ENCODE data around the gene RAPGEF1.

RAPGEF1 gene

DNA sequence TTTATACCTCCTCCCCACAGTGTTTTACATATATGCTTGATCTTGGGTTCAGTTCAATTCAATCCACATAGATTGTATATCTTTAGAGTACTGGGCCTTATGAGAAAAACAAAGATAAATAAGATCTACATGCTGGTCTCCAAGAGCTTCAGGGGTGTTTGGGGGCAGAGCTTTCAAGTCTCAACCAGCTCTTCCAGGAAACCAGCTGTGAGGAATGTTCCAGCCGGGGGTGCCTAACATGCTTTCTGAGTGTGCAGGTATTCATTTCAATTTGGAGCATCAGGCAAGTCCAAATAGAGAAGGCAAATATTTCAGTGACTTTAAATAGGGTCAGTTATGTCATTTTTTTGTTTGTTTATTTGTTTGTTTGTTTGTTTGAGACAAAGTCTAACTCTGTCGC is 5.7 kb upstream of the RAPGEF1 start:
- DNase-seq: no peak

DNA sequence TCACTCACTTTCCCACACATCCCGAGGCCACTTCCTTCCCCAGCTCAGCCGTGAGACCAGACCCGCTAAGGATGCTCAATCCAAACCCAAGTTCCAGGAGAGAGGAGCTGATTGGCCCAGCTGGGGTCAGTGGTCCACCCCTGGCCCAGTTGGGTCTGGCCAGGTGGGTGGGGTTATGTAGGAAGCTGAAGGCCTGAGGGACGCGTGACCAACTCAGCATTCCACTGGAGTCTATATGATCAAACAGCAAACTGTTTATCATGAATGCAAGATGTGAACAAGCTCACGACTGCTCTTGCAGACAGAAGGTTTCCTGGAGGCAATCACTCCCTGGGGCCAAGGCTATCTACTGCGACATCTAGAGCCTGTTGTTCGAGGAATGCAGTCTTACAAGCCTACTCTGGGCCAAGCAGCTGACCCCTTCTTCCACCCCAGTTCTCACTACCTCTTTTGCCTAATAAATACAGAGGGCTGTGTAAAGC is 4.9 kb upstream of the RAPGEF1 start:
- no peak for DNase-seq

DNA sequence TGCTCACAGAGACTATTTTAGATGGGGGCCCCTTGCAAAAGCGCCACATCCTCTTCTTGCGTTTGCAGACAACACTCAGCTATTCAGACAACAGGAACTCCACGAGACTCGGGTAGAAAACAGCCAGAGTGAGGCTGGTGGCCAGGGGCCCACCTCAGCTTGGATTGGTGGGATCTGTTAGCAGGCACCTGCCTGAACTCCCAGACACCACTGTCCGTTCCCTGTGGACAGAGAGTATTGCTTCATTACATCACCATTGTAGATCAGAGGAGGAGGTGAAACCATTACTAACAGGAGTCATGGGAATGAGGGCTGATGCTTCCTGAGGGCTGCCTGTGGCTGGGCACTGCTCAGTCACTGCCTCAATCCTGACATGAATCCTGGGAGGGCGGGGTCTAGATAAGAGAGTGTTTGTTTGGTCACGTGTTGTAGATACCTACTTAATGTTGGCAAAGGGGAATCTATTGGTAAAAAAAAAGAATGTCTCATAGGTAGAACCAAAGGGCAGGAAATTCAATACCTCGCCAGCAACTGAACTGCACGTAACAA is 4.4 kb upstream of the RAPGEF1 start:
- DNase-seq: no peak

DNA sequence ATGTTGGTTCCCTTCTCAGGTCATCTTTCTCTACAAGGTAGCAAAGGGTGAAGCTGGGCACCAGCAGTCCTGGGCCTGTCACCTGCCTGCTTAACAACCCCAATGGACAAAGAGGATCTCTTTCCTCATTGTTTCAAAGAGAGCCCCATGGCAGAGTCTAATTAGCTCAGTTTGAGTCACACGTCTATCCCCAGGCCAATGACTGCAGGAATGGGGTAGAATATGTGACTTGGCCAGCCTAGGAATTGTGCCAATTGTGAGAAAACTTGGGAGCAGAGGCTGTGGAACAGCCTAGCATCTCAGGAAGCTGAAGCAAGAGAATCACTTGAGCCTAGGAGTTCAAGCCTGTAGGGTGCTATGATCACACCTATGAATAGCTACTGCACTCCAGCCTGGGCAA is 3.6 kb upstream of the RAPGEF1 start:
- no peak for DNase-seq

DNA sequence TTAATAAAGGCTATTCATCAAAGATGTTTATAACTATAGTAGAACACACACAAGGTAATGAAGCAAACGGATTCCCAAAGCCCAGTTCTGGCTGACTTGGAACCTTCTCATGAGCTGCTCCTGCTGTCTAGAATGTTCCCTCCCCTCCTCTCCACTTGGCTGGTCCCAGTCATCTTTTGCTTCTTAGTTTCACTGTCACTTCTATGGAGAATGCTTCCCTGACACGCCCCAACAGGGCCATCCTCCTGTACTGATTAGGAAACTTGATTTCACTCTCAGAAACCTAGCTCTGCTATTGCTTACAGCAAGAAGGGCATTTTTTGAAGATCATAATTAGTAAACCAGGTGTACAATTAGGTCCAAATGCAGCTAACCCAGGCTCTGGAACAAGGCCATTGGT is 3.2 kb upstream of the RAPGEF1 start:
- DNase-seq: no peak

DNA sequence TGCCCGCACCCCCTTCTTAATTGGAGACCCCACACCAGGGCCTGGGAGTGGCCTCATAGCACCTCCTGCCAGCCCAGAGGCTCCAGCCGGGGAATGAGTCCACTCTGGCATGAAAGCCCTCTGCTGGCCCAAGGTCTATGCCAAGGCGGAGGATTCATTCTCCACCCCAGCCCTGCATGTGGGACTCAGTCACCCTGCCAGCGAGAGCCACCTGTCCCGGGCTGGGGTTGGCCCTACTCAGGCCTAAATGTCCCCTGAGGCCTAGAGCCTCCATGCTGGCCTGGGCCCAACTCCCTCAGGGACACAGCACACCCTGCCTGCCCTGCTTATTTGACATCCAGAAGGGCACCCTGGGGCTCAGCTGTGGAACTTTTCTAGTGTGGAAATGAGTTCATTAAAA is 1.0 kb upstream of the RAPGEF1 start:
- DNase-seq: no peak

DNA sequence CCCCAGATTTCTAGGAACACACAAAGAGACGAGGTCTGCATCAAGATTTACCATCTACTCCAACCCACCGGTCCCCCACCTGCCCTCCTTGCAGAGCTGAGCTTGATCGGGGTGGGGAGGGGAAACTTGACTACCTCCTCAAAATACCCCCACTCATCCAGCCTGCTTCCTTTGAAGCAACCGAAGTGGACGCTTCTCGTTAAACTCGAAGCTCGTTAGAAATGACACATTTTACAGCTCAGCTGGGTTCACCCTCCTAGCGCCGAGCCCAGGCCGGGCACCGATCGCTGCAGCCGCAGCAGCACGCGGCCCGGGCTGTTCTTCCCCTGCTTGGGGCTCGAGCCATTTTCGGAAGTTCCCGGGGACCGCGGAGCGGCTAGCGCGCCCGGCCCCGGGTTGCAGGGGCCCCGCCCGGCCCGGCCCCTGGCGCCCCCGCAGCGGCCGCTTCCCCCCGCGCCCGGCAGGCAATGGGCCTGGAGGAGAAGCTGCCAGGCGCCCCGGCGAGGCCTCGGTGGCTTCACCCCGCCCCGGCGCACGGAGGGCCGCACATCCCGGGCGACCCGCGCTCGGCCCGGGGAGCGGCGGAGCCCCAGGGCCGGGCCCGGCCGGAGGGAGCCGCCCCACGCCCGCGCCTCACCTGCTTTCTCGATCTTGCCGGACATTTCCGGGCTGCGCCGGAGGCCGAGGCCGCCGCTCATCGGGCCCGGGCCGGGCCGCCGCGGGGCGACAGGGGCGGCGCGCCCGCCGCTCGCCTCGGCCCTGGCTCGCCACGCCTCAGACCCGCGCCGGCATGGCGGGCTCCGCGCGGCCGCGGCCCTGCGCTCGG is 530 bp downstream of the RAPGEF1 start:
- peak in 1 of 2 experiments; percentile 66 for DNase-seq

DNA sequence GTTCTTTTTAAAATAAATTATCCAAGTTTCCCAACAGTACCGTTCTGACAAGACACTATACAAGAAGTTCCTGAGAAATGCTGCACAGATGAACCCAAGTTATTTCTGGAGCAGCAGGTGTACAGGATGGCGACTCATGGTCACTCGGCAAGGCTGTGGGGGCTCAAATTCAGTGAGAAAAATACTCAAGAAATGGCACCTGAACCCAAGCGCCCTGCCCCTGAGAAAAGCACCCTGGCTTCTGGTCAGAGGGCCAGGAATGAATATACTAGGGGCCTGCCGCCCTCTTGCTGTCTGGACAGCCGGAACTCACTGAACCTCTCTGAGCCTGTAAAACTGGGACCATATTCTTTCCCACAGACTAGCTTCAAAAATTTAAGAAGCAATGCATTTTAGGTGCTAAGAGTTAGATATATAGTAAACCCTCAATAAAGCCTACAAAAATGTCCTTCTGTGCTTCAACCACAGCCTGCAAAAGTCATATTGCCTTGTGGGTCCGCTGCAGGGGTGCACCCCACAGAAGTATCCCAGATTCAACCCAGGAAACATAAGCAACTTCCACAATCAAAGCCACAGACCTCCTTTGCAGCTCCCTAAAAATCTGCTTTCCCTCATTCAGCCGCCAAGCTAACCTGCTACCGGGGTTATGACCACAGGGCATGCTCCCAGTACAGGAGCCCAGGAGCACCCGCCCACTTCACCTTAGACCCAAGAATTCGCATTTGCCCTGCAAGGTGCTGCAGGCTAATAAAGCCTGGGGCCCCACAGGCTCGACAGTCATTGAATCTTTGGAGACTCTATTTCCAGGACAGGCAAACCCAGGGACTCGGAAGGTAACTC is 1.4 kb downstream of the RAPGEF1 start:
- DNase-seq: peak in 1 of 2 experiments; percentile 66

DNA sequence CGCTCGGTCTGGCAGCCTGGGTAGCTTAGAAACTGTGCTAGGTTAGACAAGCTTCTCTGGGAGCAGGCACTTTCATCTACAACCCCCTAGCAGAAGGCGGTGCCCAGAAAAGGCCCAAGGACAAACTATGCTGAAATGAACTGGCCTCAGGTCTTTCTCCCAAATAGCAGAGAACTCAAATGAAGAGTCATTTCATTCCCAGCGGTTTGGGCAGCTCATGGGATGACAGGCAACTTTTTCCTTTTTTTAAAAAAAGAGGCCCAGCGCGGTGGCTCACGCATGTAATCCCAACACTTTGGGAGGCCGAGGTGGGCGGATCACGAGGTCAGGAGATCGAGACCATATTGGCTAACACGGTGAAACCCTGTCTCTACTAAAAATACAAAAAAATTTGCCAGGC is 2.5 kb downstream of the RAPGEF1 start:
- no peak for DNase-seq

DNA sequence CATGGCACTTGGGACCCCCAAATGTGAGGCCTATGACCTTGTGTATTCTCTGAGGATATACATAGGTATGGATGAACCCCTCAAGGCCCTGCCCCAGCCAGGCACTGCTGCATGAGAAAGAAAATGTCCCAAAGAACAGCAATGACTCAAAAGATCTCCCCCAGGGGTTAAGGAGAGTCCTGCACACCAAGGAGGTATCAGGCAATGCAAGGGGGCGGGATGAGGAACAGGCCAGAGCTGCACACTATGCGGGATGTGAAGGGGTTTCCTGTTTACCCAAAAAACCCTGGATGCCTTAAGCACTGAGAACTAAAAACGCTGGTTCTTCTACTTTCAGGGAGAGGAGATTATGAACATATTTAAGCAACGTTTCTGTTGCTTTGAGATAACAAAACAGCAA is 3.4 kb downstream of the RAPGEF1 start:
- no peak for DNase-seq

DNA sequence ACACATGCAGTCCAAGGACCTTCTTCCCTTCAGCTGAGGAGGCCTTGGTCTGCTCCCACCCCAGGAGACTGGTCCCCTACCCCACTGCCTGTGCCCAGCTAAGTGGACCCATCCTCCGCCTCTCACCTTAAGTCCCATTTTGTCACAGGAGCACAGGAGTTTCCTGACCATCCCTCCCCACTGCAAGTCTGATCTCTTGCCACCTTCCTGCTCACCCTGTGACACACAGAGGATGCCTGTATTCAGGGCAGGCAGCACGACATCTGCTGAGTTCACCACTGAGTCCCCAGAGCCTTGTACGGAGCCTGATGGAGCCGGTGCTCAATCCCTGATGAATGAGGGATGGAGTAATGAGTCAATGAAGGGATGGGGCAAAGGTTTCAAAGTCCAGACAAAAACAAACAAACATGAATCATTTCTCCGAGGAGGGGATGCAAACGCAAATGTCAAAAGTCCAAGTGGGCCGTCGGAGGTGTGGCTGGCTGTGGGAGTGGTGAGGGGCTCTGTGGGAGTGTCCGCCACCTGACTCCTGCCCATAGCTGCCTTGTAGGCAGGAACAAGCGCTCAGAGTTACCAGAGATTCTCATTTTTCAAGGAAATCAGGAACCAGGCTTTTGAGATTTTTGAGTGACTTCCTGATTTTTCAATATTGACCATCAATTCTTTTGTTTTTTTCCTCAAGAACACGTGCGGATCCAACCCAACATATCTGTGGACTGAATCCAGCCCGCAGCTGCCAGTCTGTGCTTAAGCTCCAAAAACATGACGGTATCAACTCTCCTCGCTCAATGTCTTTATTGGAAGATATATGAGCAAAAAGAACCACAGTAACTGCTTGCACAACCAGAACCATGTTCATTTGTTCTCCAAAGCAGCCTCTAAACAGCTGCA is 4.4 kb downstream of the RAPGEF1 start:
- no peak for DNase-seq

DNA sequence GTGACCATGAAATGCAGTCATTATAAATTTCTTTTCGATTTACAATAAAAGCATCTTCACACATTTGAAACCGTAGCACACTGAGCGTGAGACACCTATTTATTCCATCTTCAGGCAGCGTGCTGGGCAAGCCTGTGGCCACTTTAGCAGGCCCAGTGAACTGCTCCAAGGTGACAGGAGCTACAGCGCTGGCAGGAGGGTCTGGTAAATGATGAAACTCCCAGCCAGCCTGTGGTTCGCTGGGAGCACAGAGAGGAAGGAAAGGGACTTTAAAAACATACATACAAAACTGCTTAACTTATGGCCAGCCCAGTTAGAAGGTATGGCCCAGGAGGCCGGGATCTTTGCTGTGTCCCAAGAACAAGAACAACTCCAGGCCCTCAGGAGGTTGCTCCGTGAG is 5.1 kb downstream of the RAPGEF1 start:
- DNase-seq: no peak

DNA sequence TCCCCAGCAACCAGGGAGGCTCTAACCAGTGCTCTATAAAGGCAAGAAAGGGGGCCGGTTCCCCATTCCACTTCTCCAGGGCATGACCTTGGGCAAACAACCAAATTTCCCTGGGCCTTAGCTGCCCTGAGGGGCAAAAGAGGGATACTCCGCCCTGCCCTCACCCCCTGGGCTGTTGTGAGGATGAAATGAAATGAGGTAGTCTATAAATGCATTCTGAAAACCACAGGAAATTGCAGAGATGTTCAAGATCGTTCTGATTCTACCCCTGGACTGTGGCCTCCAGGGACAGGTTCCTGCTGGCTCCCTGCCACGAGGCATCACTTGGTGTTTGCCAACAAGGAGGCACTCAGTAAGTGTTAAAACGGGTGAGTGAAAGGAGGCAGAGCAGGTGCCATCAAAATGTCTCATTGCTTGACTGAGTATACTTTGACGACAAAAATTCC is 5.7 kb downstream of the RAPGEF1 start:
- DNase-seq: peak; percentile 30 to 66

DNA sequence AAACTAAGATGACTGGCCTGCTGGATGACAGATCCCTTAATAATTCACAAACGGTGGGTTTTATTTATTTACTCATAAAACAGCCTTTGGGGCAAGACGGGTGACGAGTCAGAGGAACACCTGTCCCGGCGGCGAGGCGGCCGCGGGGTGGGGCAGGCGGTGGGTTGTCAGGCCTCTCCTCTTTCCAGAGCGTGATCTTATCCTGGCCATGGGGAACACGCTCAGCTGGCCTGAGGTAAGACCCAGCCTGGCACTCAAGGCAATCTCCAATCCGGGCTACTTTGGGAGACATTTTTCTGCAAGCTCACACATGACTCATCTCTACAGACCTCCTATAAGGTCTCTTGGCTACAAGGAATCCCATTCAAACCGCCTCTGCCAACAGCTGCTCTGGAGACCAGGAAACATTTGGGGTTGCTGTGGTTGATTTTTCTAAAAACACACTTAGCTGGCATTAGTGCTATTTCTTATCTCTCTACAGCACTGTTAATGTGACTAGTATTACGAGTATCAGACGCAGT is 6.3 kb downstream of the RAPGEF1 start:
- DNase-seq: peak; percentile 34 to 82

DNA sequence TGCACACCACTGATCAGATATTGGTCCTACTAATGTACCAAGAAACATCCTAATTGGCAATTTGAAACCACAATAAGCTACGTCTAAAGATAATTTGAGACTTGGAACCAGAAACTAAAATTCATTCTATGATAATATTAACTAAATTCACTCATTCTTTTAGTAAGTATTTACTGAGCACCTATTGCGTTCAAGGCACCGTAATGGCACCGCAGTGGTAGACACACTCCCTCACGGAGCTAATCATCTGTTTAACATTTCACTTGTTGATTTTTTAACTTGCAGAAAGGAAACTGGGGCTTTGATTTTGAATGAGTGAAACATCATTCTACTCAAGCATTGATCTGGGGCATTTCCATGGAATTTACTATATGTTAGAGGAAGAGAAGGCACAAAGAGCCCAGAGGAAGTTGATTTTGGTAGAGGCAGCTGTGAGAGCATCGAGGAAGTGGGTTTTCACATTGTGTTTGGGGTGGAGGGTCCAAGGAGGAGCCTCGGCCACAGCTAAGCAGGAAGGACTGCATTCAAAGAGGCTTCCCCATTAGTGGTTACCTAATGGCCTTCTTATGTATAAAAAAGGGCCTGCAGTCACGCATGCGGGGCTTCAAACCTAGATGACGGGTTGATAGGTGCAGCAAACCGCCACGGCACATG is 7.1 kb downstream of the RAPGEF1 start:
- no peak for DNase-seq

DNA sequence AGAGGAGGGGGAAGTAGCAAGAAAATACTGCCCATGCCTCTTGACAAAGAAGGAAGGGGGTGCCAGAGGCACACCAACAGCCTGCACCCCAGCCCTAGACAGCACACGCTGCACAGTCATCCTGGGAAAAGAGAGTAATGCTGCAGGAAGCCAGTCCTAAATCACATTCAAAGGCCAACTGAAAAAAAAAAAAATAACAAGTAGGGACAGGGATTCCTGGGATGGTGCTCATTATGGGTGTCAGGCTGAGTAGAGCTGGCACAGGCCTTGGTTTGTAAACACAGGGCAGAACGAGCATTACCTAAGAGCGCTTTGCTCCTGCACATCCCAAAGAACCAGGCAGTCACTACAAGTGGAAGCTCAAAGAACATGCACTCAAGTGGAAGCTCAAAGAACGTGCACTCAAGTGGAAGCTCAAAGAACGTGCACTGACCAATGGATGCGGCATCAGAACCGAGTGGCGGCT is 7.8 kb downstream of the RAPGEF1 start:
- DNase-seq: no peak

DNA sequence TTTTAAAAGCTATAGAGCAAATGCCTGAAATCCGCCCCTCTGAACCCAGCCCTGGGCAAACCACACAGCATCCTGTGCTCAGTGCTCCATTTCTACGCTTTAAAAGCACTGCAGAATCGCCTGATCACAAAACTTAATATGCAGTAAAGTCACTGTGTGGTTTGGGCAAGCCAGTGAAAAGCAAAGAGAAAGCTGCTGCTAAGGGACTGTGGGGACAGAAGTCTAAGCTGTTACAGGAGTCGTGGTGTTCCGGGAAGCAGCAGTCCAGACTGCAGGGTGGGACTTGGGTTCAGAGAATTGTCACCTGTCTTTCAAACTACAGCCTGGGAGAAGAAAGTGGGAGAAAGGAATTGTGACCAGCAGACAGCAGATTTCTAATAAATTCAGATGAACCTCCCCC is 8.2 kb downstream of the RAPGEF1 start:
- no peak for DNase-seq

DNA sequence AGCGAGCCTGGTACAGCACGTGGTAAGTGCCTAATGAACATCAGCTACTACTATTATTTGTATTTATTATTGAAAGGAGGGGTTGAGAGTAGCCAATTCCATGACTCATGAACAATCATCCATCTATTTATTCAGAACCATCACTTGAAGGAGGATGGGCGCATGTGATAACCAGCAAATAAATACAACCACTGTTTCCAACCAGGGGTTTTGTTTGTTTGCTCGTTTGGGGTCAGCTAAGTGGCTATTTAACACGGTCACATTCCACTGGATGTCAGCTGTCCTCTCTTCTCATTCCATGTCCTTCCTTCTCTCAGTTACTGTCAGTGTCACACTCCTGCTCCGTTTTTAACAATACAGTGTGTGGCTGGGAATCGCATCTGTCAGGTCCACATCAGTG is 8.6 kb downstream of the RAPGEF1 start:
- no peak for DNase-seq

DNA sequence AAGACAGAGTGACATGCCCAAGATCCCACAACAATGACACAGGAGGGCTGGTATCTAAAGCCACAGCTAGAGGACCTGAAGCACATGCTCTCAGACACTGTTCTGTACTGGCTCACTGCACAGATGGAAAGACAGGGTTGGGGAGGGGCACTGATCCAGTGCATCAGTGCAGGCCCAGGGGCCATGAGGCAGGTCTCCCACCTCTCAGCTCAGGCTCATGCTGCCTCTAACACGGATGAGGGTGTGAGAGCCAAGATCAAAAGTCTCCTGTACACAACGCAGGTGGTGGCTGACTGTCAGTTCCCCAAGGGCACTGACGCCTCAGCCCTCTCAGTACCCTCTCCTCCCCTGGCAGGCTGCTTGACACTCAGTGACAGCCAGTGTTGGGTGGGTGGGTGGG is 10.9 kb downstream of the RAPGEF1 start:
- peak; percentile 75 to 92 for DNase-seq

DNA sequence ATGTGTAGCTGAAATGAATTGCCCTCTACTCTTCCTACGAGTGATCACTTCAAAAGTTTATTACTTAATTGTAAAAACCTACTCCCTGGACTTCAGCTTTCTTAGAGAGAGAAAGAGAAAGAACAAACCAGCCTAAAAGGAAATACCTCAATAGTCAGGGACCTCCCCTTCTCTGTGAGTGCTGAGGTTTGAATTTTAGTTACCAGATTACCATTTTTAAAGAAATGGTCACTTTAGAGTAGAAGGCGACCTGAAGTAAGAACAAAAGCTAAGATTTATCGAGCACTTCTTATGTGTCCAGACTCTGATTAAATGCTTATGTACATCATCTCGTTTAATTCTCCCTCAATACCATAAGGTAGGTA is 11.3 kb downstream of the RAPGEF1 start:
- DNase-seq: no peak

DNA sequence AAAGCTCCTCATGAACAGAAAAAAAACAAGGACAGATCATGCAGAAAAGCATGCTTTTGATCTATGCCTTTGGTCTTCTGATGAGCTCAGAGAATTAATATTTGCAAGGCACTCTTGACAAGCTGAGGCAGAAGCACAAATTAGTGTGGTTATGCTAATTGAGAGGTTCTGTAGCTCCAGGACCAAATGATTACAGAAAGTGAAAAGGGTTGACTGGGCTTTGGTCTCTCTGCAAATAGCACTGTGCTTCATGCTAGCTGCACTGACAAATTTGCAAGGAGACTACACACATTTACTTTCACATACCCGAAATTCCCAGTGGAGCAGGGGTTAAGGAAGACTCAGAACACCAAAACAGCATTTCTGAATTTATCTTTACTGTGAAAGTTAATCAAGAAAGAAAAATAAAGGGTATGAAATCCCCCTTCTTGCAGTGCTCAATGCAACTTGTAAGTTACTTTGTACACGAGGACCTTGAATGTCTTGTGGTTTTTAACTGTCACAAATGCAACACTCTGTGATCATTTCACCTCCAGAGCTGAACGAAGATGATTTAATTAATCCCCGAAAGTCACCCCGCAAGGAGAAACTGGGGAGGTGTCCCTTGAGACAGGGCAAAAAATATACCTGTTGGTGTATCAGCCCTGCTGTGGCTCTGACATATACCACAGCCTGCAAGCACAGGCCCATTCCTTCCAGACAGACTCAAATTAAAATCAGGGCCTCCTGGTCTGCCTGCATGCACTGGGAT is 11.9 kb downstream of the RAPGEF1 start:
- DNase-seq: no peak
